Muscle layer of duodenum (tissue), 2 donors: ENCODE measurements around the gene DENND1A.

Experiments
- H3K27ac ChIP-seq: one replicate; pipeline ENCODE4 v1.7.0; 2013; ENCODE audit warnings: mild to moderate bottlenecking, low read length
- H3K27me3 ChIP-seq: one replicate; pipeline ENCODE4 v1.7.0; 2013; ENCODE audit warnings: low read depth, mild to moderate bottlenecking, control low read depth, low read length
- H3K36me3 ChIP-seq, 2 donors: one replicate each; pipeline ENCODE4 v1.7.0; 2013; ENCODE audit warnings: low read length in 2 of 2, control low read depth in 1 of 2, mild to moderate bottlenecking in 1 of 2; ENCODE audit not compliant: insufficient read depth in 2 of 2, control insufficient read depth in 1 of 2
- H3K4me1 ChIP-seq, 2 donors: one replicate each; pipeline ENCODE4 v1.7.0; 2013; ENCODE audit warnings: low read length in 2 of 2, mild to moderate bottlenecking in 2 of 2, control low read depth in 1 of 2, moderate library complexity in 1 of 2; ENCODE audit not compliant: insufficient read depth in 2 of 2, control insufficient read depth in 1 of 2
- H3K4me3 ChIP-seq, 2 donors: one replicate each; pipeline ENCODE4 v1.7.0; 2013; ENCODE audit warnings: low read length in 2 of 2, low read depth in 1 of 2, mild to moderate bottlenecking in 1 of 2
- H3K9me3 ChIP-seq, 2 donors: one replicate each; pipeline ENCODE4 v1.7.0; 2013; ENCODE audit warnings: low read length in 2 of 2, control low read depth in 1 of 2, mild to moderate bottlenecking in 1 of 2; ENCODE audit not compliant: control insufficient read depth in 1 of 2
- donor health status: healthy.

The DENND1A gene

DNA sequence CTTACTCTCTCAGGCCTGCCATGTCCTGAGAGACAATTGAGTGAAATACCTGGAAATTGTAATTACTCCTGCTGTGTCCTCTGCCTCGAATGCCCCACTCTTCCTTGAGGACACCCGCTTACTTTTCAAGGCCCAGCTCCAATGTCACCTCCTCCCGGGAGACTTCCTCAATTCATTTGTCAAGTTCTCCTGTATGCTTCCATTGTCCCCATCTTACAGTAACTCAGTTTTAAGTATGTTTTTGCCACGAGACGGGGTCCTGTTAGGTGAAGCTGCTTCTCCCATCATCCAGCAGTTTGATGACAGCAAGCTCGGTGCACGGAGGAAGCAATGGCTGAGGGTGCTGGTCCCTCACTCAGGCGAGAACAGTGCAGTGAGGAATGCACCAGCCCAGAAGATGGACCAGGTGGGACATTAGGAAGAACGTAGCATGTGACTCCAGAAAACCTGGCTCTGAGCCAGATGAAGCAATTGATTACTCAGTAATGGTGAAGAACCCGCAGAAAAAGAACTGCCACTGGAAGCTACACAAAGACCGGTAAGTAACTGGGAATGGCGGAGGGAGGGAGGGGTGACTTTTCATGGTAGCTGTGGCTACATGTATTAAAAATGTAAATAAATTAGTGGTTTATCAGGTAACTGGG lies 274.8 kb downstream of the DENND1A start:
- no peak overlapping the region for H3K4me3 ChIP-seq
- H3K9me3 ChIP-seq: no peaks in the 10 kb centered on the region
- no peaks in the 10 kb centered on the region for H3K4me1 ChIP-seq
- peaks cover 3 to 5% of the 10 kb centered on the region in 2 donors for H3K36me3 ChIP-seq
- H3K27me3 ChIP-seq: no peaks in the 10 kb centered on the region
- H3K27ac ChIP-seq: no peak overlapping the region

DNA sequence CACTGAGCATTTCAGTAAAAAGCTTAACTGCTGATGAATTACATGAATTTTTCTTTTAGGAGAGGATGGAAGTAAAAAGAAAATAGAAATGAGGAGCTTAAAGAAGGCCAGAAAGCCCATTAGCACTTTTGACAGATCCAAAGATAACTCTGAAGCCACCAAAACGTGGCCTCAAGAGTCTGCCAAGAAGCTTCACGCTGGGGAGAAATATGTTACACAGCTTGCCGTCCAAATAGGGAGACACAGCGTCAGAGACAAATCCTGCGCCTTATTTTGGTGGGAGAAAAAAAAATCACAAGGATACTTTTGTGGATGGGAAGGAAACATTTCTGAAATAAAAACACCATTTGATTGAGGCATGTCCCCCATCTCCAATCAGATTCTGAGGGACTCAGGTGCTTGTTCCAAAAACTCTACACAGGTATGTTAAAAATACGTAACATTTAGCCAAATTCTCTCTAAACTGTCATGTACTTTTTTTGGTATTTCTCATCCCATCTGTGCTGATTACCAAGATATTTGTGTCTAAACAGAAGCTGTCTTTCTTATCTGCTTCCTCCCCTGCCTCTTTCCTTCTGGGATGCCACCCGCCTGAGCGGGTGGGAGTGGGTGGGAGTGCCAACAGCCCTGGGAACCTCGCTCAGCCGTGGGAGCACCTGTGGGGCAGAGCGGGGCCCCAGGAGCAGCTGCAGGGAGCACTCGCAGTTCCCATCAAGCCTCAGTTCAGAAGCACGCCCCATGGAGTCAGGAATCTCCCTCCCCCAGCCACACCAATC lies 275.5 kb downstream of the DENND1A start:
- Histone ChIP-seq H3K9me3 (no peaks in the 10 kb centered on the region), H3K4me3 (no peak overlapping the region), H3K27me3 (no peaks in the 10 kb centered on the region), H3K4me1 (no peaks in the 10 kb centered on the region), H3K36me3 (peaks cover 3 to 5% of the 10 kb centered on the region in 2 donors), H3K27ac (no peak overlapping the region)

DNA sequence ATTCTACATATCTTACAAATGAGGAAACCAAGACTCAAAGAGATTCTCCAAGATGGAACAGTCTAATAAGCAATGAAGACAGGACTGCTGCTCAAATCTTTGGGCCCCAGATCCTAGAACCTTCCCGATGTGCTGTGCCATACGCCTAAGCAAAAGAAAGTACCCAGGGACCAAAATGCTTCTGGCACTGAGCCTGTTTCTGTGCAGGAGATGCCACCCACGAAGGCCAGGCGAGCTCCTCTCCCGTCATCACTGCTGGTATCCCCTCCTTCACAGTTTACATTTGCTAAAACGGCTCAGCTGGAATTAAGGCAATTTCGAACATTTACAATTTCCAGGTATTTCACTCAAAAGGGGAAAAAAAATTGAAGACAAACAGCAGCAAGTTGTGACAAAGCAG lies 277.5 kb downstream of the DENND1A start:
- Histone ChIP-seq H3K4me3 (no peak overlapping the region), H3K27me3 (no peaks in the 10 kb centered on the region), H3K4me1 (no peaks in the 10 kb centered on the region), H3K36me3 (peaks cover 3 to 5% of the 10 kb centered on the region in 2 donors), H3K9me3 (no peaks in the 10 kb centered on the region), H3K27ac (no peak overlapping the region)

DNA sequence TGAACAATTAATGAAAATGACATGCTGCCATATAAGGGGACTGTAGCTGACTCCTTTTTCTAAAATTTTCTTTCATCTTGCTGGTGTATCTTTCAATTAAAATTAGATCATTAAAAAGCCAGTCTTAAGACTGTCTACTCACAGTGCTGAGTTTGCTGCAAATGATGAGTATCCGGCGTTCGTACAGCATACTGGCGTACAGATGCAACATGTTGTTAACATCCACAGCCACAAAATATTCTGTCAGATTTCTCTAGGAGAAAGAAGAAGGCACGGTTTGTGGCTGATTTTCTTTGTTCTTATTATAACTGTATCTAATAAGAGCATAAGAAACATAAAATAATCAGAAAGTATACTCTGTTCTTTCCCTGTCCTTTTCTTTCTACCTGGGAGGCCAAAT lies 278.1 kb downstream of the DENND1A start:
- no peaks in the 10 kb centered on the region for H3K4me1 ChIP-seq
- H3K27ac ChIP-seq: no peak overlapping the region

DNA sequence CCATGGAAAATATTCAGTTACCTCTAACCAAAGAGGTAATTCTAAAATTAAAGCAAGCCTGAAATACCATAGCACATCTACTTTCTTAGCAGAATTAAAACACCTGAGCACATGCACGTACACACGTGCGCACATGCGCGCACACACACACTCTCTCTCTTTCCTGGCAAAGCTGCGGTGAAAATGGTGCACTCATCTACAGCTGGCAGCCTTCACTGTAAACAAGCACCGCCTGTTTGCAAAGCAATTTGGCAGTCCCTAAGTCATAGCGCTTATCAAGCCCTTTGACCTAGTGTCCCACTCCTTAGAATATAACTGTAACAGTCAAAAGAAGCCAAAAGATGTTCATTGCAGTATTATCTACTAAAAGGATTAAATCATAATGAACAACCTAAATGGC lies 278.7 kb downstream of the DENND1A start:
- Histone ChIP-seq H3K27me3 (no peaks in the 10 kb centered on the region), H3K4me1 (no peaks in the 10 kb centered on the region), H3K9me3 (no peaks in the 10 kb centered on the region), H3K4me3 (no peak overlapping the region), H3K36me3 (peaks cover 3 to 10% of the 10 kb centered on the region in 2 donors), H3K27ac (no peak overlapping the region)

More for the DNA sequence above, 278.1 kb downstream of the DENND1A start:
- H3K9me3 ChIP-seq: no peaks in the 10 kb centered on the region
- H3K36me3 ChIP-seq: peaks cover 3 to 5% of the 10 kb centered on the region in 2 donors
- no peaks in the 10 kb centered on the region for H3K27me3 ChIP-seq
- no peak overlapping the region for H3K4me3 ChIP-seq

DNA sequence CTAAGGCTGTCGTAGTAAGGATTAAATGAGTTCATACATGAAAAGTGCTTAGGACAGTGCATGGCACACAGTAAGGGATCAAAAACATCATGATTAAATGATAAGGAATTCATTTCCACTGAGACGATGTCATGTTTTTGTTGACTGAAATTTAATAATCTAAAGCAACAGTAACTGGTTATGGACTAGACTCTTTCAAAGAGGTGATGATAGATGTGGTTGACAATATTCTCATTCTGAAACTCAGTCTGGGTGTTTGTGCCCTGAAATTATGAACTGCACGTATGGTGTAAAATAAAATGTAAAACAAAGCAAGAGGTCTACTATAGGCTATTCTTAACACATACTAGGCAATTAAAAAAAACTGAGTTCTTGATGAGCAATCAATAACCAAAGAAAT lies 280.0 kb downstream of the DENND1A start:
- H3K4me3 ChIP-seq: no peak overlapping the region
- no peaks in the 10 kb centered on the region for H3K4me1 ChIP-seq
- H3K27ac ChIP-seq: no peak overlapping the region
- H3K36me3 ChIP-seq: peaks cover 3 to 10% of the 10 kb centered on the region in 2 donors
- H3K27me3 ChIP-seq: no peaks in the 10 kb centered on the region
- H3K9me3 ChIP-seq: no peaks in the 10 kb centered on the region

DNA sequence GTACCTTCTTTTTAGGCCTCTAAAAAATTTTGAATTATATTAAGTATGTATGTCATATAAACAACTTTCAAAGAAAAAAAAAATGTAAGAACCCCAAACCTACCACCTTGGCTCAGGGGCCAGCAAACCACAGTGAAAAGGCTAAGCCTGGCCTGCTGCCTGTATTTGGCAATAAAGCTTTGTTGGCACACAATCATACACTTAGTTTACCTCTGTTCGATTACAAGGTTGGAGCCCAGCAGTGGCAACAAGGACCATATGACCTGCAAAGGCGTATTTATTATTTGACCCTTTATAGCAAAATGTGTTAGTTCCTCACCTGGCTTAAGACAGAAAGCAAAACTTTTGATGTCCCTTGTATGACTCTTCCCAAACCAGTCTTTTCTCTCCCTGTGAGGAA lies 282.8 kb downstream of the DENND1A start:
- Histone ChIP-seq H3K27me3 (no peaks in the 10 kb centered on the region), H3K4me3 (no peak overlapping the region), H3K9me3 (no peaks in the 10 kb centered on the region), H3K36me3 (peaks cover 3 to 10% of the 10 kb centered on the region in 2 donors), H3K27ac (no peak overlapping the region), H3K4me1 (peaks cover 7 to 8% of the 10 kb centered on the region in 2 donors)

DNA sequence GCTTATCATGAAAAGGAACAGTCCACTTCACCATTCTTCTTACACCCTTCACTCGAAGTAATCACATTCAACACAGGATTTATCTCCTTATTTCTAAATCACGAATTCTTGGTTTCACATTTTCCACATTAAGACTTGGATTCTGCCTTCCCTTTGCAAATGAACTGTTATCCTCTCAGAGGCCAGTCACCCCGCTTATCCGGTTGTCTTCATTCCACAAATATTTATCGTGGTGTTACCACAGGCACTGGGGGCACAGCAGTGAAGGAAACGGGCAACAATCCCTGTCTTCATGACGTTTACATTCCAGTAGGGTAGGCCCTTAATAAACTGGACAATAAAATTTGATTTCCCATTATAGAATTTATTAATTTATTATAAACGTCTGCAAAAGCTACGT lies 284.2 kb downstream of the DENND1A start:
- peaks cover 8 to 13% of the 10 kb centered on the region in 2 donors for H3K4me1 ChIP-seq
- peaks cover 0 to 5% of the 10 kb centered on the region in 2 donors for H3K36me3 ChIP-seq
- H3K9me3 ChIP-seq: no peaks in the 10 kb centered on the region
- no peak overlapping the region for H3K4me3 ChIP-seq
- no peaks in the 10 kb centered on the region for H3K27me3 ChIP-seq
- no peak overlapping the region for H3K27ac ChIP-seq

DNA sequence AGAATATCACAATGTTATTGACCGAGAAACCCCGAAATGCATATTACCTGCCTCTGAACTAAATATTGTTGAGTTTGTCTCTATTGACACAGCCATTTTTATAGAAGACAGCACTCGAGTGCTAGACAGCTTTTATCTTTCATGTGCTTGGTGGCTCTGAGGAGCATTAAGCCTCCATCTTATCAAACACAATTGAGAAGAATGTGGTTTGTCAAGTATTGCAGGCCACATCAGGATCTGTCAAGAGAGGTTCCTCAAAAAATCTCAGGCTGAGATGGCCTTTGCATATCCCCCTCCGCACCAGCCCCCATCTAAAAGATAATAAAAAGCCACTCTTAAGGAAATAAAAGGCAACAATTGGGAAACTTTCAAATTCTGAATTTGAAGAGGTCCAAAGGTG lies 284.8 kb downstream of the DENND1A start:
- Histone ChIP-seq H3K9me3 (no peaks in the 10 kb centered on the region), H3K4me3 (no peak overlapping the region), H3K27me3 (no peaks in the 10 kb centered on the region), H3K36me3 (peaks cover 0 to 5% of the 10 kb centered on the region in 2 donors), H3K4me1 (peaks cover 8 to 13% of the 10 kb centered on the region in 2 donors), H3K27ac (no peak overlapping the region)

DNA sequence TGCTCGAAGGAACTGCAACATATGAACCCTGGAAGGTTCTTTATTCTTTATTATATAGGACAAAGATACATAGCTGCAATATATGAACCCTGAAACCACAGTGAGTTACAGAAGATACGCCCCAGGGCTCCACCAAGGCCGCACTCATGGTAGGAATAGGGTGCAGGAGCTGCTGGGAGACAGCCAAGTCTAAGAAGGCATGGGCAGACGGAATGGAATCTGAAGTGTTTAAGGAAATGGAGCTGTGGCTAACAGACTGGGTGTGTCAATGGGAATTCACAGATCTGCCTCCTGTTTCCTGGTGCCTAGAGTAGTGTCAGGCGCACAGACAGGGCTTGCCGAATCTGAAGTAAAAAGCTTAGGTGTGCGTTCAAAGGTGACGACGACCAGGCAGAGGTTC lies 286.4 kb downstream of the DENND1A start:
- Histone ChIP-seq H3K9me3 (no peaks in the 10 kb centered on the region), H3K4me3 (no peak overlapping the region), H3K27me3 (no peaks in the 10 kb centered on the region), H3K36me3 (peaks cover 0 to 5% of the 10 kb centered on the region in 2 donors), H3K4me1 (peaks cover 8 to 13% of the 10 kb centered on the region in 2 donors), H3K27ac (no peak overlapping the region)

DNA sequence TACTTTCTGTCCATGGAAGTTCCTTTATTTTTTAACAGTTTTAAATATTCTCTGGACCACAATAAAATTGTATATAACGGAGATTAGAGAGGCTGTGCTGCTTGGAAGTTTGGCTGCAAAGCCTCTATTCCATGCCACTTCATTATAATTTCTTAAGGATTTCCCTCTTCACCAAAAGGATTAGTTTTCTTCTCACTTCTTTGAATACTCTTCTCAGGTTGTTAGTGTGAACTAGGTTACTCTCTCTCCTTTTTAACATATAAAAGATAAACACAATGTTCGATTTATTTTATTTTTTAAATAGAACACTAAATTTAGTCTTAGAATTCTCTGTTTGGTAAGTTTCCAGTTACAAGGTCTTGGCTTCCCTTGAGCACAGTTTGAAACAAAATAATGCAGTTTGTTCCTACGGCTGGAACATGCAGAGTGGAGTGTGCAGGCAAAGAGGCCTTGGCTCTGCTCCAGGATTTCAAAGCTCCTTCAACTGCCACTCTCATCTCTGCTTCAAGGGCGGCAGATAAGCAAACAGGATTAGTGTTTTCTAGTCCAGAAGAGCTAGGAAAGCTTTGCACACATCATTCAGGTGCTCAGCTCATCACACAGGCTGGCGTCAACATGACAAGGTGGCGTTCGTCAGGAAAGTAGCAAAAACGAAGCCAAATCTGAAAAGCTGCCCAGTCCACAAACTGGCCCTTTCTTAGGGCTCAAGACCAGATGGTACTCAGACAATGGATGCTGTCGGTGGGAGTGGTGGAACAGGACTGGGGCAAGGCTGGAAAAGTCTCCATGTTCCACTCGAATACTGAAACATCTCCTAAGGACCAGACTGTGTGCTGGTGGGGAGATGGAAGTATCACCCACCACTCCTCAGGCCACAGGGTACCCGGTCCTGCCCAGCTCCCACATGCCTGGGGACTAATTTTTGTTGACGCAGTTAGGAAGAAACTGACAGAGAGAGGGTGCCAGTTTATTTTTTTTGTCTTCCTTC lies 287.3 kb downstream of the DENND1A start:
- H3K4me1 ChIP-seq: peaks cover 8 to 17% of the 10 kb centered on the region in 2 donors
- no peak overlapping the region for H3K4me3 ChIP-seq
- no peaks in the 10 kb centered on the region for H3K27me3 ChIP-seq
- H3K27ac ChIP-seq: no peak overlapping the region
- peaks cover 0 to 5% of the 10 kb centered on the region in 2 donors for H3K36me3 ChIP-seq
- no peaks in the 10 kb centered on the region for H3K9me3 ChIP-seq
